Measurements from ENCODE around the gene EFTUD2. TPM values are rescaled to one million over a fixed set of nuclear protein-coding genes. Genes with fewer than 3 reads are reported as not detected.

The EFTUD2 gene
- total and polyA plus RNA-seq, 9 of the 15 experiments (the other 6 are each of a cell fraction or from before 2014, with no cell fraction given), result 65.8 to 362 (median 218) TPM

- BruUV-seq (replicated peaks), result no TSS peak
- DNase-seq (ENCODE audit: extremely low read depth in 1 of 4, low spot score in 3 of 4) (no peak), ATAC-seq (no peak), FAIRE-seq (no peak)
- Histone ChIP-seq H3K27ac (ENCODE audit: extremely low read depth, low read depth, low read length) (no peak overlapping the region), H2AFZ (ENCODE audit: low read depth, low read length) (no peak overlapping the region), H4K20me1 (replicated peaks; ENCODE audit: control insufficient read depth, insufficient read depth, low read length) (no peaks in the 10 kb centered on the region), H3K4me2 (ENCODE audit: insufficient read depth, low read length) (no peak overlapping the region), H3K27me3 (ENCODE audit: control insufficient read depth in 2 of 2, insufficient read depth in 2 of 2, low read length in 2 of 2) (no peaks in the 10 kb centered on the region), H3K4me1 (replicated peaks in 1 of 2; ENCODE audit: control insufficient read depth in 2 of 2, insufficient read depth in 2 of 2, low read length in 2 of 2) (peaks cover 0 to 10% of the 10 kb centered on the region in 2 experiments; a peak in 2 of 5 replicates), H3K4me3 (no peak overlapping the region), H3K79me2 (ENCODE audit: control insufficient read depth, insufficient read depth, low read length) (peaks cover 64% of the 10 kb centered on the region), H3K9ac (ENCODE audit: insufficient read depth in 1 of 2, low read depth in 2 of 2, low read length in 2 of 2) (no peak overlapping the region), H3K9me1 (ENCODE audit: control insufficient read depth, insufficient read depth, low read length) (no peaks in the 10 kb centered on the region), H3K9me3 (replicated peaks; ENCODE audit: control insufficient read depth, insufficient read depth, low read depth, low read length) (no peaks in the 10 kb centered on the region), H3K36me3 (ENCODE audit: control insufficient read depth, insufficient read depth, low read length) (peaks cover 76% of the 10 kb centered on the region)
- intact Hi-C loops (cut with micrococcal nuclease), result no loop called here
- in situ Hi-C loops (cut with MboI), result no loop called here
- CTCF ChIA-PET (ENCODE audit: low intra/inter-chr PET ratio), result no interaction called here
- WGBS (ENCODE audit: insufficient coverage, low coverage, missing lambda C conversion rate), result 92% methylated on average over 4 of the region's 4 CpGs
- POLR2A ChIA-PET, result interaction anchor here (0.6 to 1.5 kb wide), 3 partner anchors 9 to 211 kb away, joined by 3 to 7 read pairs (median 4); no protein-coding TSS in a partner anchor
- TF ChIP-seq ZBTB1 (CRISPR knock-in tag; IDR thresholded peaks at IDR 0.05; ENCODE audit: borderline replicate concordance, low read depth) (no peak), SP1 (CRISPR knock-in tag; IDR thresholded peaks at IDR 0.05) (no peak), RUNX1 (IDR thresholded peaks at IDR 0.05; ENCODE audit: low read depth) (no peak), ZFP30 (CRISPR knock-in tag; IDR thresholded peaks at IDR 0.05; ENCODE audit: borderline replicate concordance) (no peak), NFIC (IDR thresholded peaks at IDR 0.05) (no peak), ZNF79 (CRISPR knock-in tag; IDR thresholded peaks at IDR 0.05; ENCODE audit: low read depth) (no peak), ZNF280B (CRISPR knock-in tag; IDR thresholded peaks at IDR 0.05) (no peak), PKNOX1 (IDR thresholded peaks at IDR 0.05) (no peak), ZNF277 (CRISPR knock-in tag; IDR thresholded peaks at IDR 0.05; ENCODE audit: borderline replicate concordance) (no peak), SREBF1 (IDR thresholded peaks at IDR 0.05; ENCODE audit: borderline replicate concordance, low read depth, low read length) (no peak), SRSF3 (IDR thresholded peaks at IDR 0.05; ENCODE audit: insufficient read depth, low read length) (no peak)
- TF ChIP-seq, protein P1, sequence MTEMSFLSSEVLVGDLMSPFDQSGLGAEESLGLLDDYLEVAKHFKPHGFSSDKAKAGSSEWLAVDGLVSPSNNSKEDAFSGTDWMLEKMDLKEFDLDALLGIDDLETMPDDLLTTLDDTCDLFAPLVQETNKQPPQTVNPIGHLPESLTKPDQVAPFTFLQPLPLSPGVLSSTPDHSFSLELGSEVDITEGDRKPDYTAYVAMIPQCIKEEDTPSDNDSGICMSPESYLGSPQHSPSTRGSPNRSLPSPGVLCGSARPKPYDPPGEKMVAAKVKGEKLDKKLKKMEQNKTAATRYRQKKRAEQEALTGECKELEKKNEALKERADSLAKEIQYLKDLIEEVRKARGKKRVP (CRISPR knock-in tag; IDR thresholded peaks at IDR 0.05), result no peak
- TF ChIP-seq, protein P2, sequence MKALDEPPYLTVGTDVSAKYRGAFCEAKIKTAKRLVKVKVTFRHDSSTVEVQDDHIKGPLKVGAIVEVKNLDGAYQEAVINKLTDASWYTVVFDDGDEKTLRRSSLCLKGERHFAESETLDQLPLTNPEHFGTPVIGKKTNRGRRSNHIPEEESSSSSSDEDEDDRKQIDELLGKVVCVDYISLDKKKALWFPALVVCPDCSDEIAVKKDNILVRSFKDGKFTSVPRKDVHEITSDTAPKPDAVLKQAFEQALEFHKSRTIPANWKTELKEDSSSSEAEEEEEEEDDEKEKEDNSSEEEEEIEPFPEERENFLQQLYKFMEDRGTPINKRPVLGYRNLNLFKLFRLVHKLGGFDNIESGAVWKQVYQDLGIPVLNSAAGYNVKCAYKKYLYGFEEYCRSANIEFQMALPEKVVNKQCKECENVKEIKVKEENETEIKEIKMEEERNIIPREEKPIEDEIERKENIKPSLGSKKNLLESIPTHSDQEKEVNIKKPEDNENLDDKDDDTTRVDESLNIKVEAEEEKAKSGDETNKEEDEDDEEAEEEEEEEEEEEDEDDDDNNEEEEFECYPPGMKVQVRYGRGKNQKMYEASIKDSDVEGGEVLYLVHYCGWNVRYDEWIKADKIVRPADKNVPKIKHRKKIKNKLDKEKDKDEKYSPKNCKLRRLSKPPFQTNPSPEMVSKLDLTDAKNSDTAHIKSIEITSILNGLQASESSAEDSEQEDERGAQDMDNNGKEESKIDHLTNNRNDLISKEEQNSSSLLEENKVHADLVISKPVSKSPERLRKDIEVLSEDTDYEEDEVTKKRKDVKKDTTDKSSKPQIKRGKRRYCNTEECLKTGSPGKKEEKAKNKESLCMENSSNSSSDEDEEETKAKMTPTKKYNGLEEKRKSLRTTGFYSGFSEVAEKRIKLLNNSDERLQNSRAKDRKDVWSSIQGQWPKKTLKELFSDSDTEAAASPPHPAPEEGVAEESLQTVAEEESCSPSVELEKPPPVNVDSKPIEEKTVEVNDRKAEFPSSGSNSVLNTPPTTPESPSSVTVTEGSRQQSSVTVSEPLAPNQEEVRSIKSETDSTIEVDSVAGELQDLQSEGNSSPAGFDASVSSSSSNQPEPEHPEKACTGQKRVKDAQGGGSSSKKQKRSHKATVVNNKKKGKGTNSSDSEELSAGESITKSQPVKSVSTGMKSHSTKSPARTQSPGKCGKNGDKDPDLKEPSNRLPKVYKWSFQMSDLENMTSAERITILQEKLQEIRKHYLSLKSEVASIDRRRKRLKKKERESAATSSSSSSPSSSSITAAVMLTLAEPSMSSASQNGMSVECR (CRISPR knock-in tag; IDR thresholded peaks at IDR 0.05), result no peak
Measured at GRCh38 chr17:44940317-44940716, 41.1 kb upstream of the EFTUD2 start.

Data from K562 (cell line).